Measurements from ENCODE around the gene PPP1R10.

- TF ChIP-seq POLR2A (IDR thresholded peaks at IDR 0.05) (no peak), CTCF (IDR thresholded peaks at IDR 0.05) (no peak), EP300 (IDR thresholded peaks at IDR 0.05) (no peak)
These were observed 45.3 kb downstream of the PPP1R10 start for GRCh38 chr6:30571762-30572082.
